H1 (cell line): ENCODE results near the gene NT5M. TPM values are rescaled to one million over a fixed set of nuclear protein-coding genes. Genes with fewer than 3 reads are reported as not detected.

Experiments
- CBX8 ChIP-seq: fragments of 300-800, 300-1000 bp; sonication (generic); IDR thresholded peaks from 2 replicates; pipeline ENCODE4 v1.7.1; 2016; ENCODE audit warnings: low read depth, low read length, borderline replicate concordance
- CREB1 ChIP-seq: IDR thresholded peaks from 2 replicates; pipeline ENCODE4 v1.6.1; 2012; ENCODE audit warnings: inconsistent platforms
- EP300 ChIP-seq, 2 experiments: IDR thresholded peaks; 1 replicate in 1 of 2; 2 replicates in 1 of 2; pipeline ENCODE4 v1.6.1; 2011 to 2012; ENCODE audit warnings: low read depth in 2 of 2, low read length in 2 of 2, mild to moderate bottlenecking in 2 of 2, borderline replicate concordance in 1 of 2, inconsistent platforms in 1 of 2, moderate library complexity in 1 of 2
- SRF ChIP-seq: IDR thresholded peaks from 2 replicates; pipeline ENCODE4 v1.6.1; 2011; ENCODE audit warnings: mild to moderate bottlenecking, low read depth, low read length, moderate library complexity
- TBP ChIP-seq: IDR thresholded peaks from 2 replicates; pipeline ENCODE4 v1.6.1; 2011; ENCODE audit warnings: low read depth, low read length, improper control_type of control experiment
- TEAD4 ChIP-seq: IDR thresholded peaks from 2 replicates; pipeline ENCODE4 v1.6.1; 2012; ENCODE audit warnings: low read depth, low read length, inconsistent platforms, mixed read lengths
- ZNF274 ChIP-seq: IDR thresholded peaks from 2 replicates; pipeline ENCODE4 v1.7.0; 2012; ENCODE audit warnings: low read length, borderline replicate concordance; ENCODE audit errors: extremely low read depth
- polyA plus RNA-seq, 7 experiments: library from polyadenylated mRNA; depleted of rRNA in 3 of 7; stranded (reverse) in 5 of 7; unstranded in 2 of 7; fragments of >200 nt in 5 of 7; fragments of 200-250 nt in 2 of 7; gene quantifications; 1 replicate in 5 of 7; 2 replicates in 1 of 7; 4 replicates in 1 of 7; pipeline versions ENCODE4 v1.2.1 to v1.2.3, GENCODE V29; 2011 to 2013; ENCODE audit warnings: missing spikeins in 2 of 7, mixed read lengths in 2 of 7
- total RNA-seq: library from RNA; stranded (reverse); fragmentation: NEBNext Ultra II Directional; extraction: Animal tissue kit (Norgen Biotek cat#: 25700); gene quantifications from 2 replicates; pipeline ENCODE4 v1.2.1, GENCODE V29; 2021

The NT5M gene
- total and polyA plus RNA-seq, 2 of the 8 experiments (the other 6 are each of a cell fraction or from before 2014, with no cell fraction given) = 7.6 to 18.2 TPM

DNA sequence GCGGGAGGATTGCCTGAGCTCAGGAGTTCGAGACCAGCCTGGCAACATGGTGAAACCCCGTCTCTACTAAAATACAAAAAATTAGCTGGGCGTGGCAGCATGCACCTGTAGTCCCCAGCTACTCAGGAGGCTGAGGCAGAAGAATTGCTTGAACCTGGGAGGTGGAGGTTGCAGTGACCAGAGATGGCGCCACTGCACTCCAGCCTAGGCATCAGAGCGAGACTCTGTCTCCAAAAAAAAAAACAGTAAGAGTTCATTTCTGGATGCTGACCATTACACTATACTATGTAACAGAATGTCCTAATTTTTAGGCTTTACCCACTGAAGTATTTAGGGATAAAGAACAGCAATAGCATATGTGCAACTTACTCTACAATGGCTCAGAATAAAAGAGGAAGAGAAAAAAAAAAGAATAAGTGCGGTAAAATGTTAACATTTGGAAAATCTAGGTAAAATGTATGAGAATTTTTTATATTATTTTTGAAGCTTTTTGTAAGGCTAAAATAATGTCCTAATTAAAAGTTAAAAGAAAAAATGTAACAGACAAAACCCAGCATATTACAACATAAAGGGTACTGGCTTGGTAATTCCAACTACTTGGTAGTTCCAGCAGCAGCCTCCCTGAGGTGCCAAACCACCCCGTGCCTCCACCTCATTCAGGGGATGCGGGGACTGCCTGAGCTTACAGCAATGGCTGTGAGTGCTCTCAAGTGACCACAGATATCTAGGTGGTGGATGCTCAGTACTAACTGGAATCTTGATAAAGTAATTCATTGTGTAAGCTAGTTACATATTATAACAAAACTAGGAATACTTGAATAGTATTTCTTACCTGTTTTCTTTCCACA, 33.0 kb upstream of the NT5M start (continued):
- TF ChIP-seq TEAD4 = no peak
- no peak for TF ChIP-seq TBP
- TF ChIP-seq EP300 (IDR thresholded peaks at IDR 0.05; ENCODE audit: borderline replicate concordance in 1 of 2, low read depth in 2 of 2, low read length in 2 of 2) = no peak
- no peak for TF ChIP-seq ZNF274
- no peak for TF ChIP-seq SRF
- TF ChIP-seq CREB1 = no peak
- TF ChIP-seq CBX8 = no peak
- TF ChIP-seq, all 59 proteins: peak for 2
